ELF-1 (cell line): ENCODE measurements around the gene SPACA5B.
"Not testable (repeated sequence)": the region's sequence is repeated elsewhere in the genome, so short reads cannot be mapped to it uniquely, and the experiment has no call there.

Experiments used
- DNase-seq: peaks from one replicate; pipeline ENCODE4 v3.0.0-alpha.2; 2016; ENCODE audit warnings: low read depth, low spot score

The SPACA5B gene

DNA sequence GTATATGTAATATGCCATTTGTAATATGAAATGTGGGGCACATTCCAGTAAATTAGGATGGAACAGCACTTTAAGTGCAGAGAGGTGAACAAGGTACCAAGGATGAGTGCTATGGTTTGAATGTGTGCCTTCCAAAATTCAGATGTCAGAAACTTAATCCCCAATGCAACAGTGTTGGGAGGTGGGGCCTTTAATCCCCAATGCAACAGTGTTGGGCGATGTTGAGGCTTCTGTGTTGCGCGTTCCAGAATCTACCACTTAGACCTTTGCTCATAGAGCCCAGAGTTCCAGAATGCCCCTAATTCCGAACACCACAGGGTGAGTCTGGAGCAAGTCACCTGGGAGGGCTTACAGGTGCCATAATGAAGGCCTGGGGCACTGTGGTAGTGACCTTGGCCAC lies at the start of gene SPACA5B:
SPACA5B (plus strand) TSS at position 301 of the 400 bp plus-strand sequence; CDS start at position 363, 62 bp downstream.
- DNase-seq, result not testable (repeated sequence)

DNA sequence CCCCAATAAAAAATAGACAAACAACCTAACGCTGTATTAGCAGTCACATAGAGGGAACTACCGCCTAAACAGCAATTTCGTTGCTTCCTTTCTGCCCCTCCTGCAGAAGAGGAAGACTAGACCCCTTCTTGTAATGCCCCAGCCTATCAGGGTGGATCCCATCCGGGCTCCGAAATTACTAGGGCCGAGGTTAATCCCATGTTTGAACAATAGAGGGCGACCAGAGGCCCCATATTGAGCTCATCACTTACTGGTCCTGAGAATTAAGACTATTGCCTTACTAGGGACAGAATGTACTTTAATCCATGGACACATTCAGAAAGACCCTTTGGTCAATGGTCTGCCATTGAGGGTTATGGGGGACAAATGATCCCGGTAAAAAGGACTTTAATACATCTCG lies 47.2 kb upstream of the SPACA5B start:
- DNase-seq, result peak; percentile 81

DNA sequence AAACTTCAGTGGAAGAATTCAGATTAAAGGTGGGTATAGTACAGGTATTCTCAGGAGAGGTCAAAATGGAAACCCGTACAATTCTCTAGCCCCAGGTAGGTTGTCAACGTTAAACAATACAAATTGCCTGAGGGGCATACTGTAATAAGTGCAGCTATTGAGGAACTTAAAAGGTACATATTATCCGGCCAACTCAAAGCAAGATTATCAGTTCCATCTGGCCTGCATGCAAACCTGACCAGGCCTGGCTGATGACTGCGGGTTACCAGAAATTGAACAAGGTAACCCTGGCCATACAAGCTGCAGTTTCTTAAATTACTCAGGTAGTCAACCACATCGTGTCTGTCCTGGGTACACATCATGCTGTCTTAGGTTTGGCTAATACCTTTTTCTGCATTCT lies 46.7 kb upstream of the SPACA5B start:
- peak; percentile 13 for DNase-seq

DNA sequence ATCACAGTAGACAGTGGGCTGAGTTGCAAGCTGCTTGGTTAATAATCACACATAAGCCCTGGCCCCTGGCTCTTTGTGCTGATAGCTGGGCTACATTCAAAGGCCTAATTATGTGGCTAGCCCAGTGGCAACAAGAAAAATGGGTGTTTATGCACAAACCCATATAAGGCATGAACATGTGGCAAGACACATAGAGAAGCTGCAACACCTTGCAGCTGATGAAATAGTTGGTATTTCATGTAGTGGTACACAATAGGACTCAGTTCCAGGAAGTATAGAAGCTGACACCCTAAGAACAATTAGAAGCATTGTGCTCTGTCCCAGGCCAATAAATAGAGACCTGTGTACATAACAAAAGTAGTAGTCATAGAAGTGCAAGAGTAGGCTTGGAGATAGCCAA lies 44.3 kb upstream of the SPACA5B start:
- no peak for DNase-seq

DNA sequence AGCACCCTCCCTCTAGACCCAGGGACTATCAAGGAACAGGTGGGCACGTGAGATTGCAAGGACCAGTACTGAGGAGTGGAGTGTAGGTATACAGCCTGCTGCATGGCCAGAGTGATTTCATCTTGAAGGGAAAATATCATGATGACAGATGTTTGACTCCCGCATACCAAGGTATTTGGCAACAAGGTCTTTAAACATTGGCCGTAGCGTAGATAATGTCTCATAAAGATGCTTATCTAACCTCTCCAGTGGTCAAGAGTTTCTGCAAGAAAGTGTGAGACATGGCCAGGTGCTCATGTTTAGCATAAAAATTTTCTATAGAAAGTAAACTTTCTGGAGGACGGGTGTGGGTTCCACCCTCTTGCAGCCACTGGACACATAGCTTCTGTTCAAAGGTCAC lies 40.3 kb upstream of the SPACA5B start:
- no peak for DNase-seq

DNA sequence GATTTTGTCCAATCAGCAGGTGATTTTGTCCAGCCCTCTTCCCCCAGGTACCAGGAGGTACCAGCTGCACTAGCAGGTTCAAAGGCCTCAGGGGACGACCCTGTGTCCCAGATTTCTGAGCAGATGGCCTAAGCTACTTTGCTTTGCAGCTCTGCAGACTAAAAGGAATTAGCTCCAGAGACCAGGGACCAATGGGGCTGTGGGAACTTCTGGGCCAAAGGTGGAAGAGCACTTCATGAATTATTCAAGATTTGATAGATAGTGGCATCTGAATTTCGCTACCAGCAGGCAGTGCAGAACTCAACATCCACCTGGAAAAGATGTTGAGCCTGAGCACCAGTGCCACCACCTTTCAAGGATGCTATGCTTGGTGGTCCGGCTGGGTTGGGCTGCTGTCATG lies 37.9 kb upstream of the SPACA5B start:
- not testable (repeated sequence) for DNase-seq

DNA sequence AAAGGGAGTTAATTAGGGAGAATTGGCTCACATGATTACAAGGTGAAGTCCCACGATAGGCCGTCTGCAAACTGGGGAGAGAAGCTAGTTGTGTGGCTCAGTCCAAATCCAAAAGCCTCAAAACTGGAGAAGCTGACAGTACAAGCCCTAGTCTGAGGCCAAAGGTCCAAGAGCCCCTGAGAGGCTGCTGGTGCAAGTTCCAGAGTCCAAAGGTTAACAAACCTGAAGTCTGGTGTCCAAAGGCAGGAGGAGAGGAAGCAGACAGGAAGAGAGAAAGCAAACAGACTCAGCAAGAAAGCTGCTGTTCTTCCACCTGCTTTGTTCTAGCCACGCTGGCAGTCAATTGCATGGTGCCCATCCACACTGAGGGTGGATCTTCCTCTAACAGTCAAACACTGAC lies 29.0 kb upstream of the SPACA5B start:
- no peak for DNase-seq

DNA sequence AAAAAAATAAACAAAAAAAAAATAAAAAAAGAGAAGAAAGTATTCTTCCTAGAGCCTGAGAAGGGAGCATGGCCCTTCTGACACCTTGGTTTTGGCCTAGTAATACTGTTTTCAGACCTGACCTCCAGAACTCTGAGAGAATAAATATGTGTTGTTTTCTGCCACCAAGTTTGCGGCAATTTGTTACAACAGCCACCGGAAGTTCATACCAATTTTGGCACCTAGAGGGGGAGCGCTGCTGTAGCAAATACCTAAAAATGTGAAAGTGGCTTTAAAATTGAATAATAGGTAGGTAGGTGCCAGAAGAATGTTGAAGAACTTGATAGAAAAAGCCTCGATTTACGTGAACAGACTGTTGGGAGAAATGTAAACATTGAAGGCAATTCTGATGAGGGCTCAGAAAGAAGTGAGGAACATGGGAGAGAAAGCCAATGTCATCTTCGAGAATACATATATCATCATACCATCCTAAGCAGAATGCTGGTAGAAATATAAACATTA lies 27.5 kb upstream of the SPACA5B start:
- DNase-seq, result no peak

DNA sequence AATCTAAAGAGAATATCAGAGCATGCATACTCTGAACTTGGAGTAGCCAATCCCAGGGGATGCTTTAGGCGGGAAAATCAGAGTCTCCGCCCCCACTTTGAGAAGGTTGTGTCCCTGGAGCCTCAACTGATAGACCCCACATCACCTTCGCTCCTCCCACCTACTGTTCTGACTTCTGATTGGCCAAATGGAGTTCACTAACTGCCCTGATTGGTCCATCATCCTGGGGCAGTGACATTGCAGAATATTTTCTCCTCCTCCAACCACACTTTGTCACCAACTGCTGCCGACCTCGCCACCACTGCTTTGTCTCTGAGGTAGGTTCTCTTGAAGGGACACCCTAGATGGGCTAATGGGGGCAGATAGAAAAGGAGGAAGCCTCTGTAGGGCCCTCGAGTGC lies 22.7 kb upstream of the SPACA5B start:
- DNase-seq, result no peak

DNA sequence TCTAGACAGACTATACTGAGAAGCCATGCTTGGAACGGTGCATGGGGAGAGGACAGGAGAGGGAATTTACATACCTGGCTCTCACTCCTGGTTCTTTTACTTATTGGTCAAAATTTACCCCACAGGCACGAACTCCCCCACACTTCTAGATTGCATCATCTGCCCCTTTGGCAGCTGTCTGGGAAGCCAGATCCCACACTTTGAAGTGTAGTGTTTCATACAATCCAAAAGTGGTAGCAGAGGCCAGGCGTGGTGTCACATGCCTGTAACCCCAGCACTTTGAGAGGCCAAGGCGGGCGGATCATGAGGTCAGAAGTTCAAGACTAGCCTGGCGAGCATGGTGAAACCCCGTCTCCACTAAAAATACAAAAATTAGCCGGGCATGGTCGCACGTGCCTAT lies 5.1 kb upstream of the SPACA5B start:
- not testable (repeated sequence) for DNase-seq

DNA sequence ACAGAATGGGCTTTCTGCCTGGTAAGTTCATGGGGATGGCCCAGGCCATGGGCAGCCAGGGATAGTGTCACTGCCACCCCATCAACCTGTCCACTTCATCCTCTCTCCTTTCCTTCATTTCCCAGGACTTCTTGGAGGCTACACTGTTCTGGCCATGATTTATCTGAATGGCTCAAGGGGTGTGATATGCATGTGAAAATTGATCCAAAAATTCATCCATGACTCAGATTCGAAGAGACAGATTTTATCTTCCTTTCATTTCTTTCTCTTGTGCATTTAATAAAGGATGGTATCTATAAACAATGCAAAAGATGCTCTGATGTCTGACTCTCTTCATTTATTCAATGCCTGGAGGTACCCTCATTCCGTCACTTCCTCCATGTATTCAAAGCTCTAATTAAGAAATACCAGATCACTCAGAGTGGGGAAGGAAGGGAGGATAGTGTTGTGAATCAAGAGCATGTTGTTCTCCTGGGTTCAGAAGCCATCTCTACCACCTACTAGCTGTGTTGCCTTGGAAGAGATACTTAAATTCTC lies 1.9 kb downstream of the SPACA5B start:
- not testable (repeated sequence) for DNase-seq

DNA sequence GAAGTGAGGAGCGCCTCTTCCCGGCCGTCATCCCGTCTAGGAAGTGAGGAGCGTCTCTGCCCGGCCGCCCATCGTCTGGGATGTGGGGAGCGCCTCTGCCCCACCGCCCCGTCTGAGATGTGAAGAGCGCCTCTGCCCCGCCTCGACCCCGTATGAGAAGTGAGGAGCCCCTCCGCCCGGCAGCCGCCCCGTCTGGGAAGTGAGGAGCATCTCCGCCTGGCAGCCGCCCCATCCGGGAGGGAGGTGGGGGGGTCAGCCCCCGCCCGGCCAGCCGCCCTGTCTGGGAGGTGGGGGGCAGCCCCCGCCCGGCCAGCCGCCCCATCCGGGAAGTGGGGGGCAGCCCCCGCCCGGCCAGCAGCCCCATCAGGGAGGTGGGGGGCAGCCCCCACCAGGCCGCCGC lies 8.7 kb downstream of the SPACA5B start:
- DNase-seq, result not testable (repeated sequence)

DNA sequence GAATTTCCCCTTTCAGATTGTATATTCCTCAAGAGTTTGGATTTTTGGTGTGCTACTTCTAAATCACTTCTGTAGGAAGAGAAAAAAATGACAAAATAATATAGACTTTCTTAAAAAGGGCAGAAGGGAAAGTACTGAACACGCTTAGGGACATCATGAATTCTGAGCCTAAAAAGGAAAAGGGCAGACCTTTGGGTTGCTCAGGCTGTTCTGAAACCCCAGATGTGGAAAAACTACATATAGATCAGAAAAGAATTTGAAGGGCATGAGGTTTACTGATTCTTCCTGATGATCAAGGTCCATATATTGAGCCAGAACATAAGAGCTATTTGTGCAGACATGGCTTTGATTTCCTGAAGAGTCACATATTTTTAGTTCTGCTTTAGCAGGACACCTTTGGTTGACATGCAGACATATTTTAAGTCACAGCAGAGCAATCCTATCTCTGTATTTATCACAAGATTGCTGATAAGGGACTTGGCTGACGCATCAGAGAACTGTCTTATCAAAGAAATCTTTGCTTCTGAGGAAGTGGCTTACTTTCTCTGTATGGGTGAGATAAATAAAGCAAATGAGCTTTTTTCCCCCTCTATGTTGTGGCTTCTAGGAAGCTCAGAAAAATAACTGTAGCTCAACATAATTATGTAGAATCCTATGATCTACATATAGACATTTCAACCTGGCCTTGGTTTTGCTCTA lies 11.5 kb downstream of the SPACA5B start:
- DNase-seq, result not testable (repeated sequence)

DNA sequence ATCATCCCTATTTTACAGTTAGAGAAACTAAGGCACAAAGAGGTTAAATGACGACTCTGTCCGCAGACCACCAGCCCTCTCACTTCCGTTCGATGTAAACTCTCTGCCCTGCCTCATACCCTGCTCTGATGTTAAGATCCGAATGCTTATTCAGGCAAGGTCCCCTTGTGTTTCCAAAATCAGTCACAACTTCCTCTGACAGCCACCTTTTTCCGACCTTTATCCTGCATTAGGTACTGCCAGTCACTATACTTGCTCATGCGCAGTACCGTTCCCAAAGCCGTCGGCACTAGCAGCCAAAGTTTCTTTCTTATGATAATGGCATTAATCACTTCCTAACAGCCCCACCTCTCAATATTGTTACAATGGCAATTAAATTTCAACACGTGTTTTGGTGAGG lies 12.3 kb downstream of the SPACA5B start:
- DNase-seq, result peak; percentile 1

DNA sequence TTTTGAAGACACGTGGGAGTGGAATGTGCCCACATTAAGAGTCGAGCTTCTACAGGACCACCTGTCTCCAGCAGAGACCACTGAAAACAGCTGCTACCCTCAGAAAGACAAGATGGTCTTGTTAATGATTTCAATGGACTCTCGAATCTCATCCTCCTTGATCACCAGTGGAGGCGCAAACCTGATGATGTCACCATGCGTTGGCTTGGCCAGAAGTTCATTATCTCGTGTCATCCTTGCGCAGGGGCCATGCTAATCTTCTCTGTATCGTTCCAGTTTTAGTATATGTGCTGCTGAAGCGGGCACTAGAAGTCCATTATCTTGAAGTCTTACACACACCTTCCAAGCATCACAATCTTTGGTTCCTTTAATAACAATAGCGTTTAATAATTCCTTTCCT lies 23.3 kb downstream of the SPACA5B start:
- DNase-seq, result no peak

DNA sequence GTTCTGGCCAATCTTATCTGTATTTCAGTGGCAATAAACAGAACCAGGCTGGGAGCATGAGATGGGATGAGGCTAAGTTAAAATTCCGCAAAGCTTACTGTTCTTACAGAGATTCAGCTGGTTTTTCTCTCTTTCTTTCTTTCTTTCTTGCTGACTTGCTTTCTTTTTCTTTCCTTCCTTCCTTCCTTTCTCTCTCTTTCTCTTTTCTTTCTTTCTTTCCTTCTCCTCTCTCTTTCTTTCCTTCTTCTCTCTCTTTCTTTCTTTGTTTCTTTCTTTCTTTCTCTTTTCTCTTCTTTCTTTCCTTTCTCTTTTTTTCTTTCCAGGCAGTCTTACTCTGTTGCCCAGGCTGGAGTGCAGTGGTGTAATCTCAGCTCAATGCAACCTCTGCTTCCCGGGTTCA lies 24.4 kb downstream of the SPACA5B start:
- DNase-seq, result no peak

DNA sequence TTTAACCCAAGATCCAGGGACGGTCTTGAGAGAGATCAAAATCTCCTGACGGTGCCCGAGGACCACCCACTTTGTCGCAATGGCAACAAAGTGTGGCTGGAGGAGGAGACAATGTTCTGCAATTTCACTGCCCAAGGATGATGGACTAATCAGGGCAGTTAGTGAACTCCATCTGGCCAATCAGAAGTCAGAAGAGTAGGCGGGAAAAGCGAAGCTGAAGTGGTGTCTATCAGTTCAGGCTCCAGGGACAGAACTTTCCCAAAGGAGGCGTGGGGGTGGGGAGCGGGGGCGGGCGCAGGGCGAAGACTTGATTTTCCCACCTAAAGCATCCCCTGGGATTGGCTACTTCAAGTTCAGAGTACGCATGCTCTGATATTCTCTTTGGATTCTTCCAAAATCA lies 25.6 kb downstream of the SPACA5B start:
- no peak for DNase-seq

DNA sequence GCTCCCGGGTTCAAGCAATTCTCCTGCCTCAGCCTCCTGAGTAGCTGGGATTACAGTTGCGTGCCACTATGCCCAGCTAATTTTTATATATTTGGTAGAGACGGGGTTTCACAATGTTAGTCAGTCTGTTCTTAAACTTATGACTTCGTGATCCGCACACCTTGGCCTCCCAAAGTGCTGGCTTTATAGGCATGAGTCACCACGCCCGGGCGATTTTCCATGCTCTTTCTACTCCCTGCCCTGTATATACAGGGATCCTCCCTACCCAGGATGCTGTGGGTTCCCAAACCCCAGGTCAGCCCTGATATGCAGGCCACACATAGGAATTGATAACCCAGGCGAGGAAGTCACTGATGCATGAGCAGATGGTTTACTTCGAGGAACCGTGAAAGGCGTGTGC lies 34.8 kb downstream of the SPACA5B start:
- DNase-seq, result no peak

DNA sequence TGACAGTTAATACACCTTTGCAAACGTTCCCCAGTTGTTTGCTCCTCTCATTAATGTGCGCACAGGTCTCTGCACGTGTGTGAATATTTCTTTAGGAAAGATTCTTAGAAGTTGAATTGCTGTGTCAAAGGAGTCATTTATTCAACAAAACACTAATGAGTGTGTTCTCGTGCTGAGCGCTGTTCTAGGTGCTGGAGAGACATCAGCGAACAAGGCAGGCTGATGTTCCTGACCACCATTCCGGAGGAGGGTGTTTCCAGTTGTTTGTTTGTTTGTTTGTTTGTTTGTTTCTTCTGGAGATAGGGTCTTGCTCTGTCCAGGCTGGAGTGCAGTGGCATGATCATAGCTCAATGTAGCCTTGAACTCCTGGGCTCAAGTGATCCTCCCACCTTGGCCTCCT lies 35.9 kb downstream of the SPACA5B start:
- DNase-seq, result not testable (repeated sequence)

DNA sequence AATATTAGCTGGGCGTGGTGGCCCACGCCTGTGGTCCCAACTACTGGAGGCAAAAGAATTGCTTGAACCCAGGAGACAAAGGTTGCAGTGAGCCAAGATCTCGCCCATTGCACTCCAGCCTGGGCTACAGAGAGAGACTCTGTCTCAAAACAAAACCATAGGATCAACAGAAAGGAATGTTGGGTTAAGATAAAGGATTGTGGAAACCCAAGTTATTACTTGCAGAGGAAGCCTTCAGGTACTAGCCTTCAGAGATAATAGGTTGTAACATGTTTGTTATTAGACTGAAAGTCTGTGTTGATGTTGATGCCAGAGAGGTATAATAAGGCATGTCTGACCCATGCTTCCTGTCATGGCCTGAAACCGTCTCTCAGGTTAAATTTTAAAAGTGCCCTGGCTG lies 49.3 kb downstream of the SPACA5B start:
- no peak for DNase-seq

DNA sequence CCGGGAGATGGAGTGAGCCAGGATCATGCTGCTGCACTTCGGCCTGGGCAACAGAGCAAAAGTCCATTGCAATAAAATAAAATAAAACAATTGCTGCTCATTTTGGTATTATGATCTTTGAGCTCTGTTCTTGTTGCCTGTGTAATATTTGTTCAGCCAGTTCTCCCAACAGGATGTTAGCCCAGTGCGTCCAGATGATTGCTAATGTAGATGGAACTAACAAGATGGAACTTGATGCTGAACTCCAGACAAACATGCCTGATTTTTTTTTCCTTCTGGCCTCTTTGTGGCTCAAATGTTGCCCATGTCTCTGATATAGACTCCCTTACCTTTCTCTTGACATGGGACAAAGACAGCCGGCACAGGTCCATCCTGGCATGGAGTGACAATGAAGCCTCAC lies 50.4 kb downstream of the SPACA5B start:
- no peak for DNase-seq

DNA sequence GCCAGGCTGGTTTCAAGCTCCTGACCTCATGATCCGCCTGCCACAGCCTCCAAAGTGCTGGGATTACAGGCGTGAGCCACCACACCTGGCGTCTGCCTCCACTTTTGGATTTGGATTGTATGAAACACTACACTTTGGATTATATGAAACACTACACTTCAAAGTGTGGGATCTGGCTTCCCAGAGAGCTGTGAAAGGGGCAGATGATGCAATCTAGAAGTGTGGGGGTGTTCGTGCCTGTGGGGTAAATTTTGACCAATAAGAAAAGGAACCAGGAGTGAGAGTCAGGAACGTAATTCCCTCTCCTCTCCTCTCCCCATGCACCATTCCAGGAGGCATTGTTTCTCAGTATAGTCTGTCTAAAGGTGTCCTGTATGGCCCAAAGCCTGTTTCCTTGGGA lies 51.5 kb downstream of the SPACA5B start:
- DNase-seq, result not testable (repeated sequence)
